DLD1 (cell line): ENCODE measurements around the gene FHIT.
"Not testable (repeated sequence)": the region's sequence is repeated elsewhere in the genome, so short reads cannot be mapped to it uniquely, and the experiment has no call there.

Experiments
- in situ Hi-C: cut with HindIII; loops from 2 replicates; pipeline ENCODE4 v1.10.0; 2017; ENCODE audit warnings: low sequenced_read_pairs

The FHIT gene

DNA sequence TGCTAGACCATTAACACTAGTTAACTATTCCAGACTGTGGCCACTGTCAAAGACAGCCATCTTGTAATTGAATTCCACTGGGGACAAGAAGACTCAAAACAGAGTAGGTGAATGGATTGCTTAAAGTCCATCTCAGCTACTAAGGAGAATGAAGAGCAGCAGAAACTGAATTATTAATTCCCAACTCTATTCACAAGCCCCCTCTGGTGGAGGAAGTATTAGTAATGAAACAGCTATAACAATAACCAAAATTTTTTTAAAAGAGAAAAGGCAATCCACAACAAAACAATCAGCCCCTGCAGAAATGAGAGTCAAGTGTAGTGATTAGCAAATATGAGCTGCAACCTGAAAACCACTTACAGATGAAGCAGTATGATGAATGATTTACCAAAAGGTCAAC, 302.8 kb downstream of the FHIT start:
- in situ Hi-C loops = no loop called here

DNA sequence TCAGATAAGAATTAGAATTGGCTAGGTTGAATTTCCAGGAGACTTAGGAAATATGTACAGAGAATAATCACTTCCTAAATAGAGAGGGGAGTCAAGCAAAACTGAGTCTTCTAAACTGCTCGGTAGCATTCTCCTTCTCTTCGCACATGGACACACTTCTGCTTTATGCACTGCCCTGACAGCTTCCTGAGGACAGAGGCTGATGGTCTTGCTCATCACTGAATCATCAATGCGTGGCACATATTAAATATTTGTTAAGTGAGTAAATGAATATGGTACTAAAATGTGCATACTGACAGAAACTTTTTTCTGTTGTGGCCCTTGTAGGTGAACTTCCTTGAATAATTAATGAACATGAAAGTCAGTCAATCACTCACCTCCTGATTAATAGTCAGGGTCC, 315.5 kb downstream of the FHIT start:
- in situ Hi-C loops = no loop called here

DNA sequence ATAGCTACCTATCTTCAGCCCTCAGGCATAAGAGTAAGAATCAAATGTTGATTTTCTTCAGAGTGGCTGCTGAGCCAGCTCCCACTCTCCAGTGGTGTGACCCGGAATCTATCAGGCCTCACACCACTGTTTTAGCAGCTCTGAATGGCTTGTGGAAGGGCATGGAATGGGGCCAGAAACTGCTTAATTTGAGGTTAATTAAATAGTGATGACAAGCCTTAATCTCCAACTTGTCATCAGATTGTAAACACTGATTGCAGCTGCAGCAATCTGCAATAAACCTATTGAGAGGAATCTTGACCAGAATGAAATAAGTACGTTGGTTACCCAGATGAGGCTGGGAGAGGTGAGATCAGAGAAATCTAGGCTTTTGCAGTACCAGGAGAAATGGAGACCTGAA, 317.4 kb downstream of the FHIT start:
- in situ Hi-C loops = no loop called here

DNA sequence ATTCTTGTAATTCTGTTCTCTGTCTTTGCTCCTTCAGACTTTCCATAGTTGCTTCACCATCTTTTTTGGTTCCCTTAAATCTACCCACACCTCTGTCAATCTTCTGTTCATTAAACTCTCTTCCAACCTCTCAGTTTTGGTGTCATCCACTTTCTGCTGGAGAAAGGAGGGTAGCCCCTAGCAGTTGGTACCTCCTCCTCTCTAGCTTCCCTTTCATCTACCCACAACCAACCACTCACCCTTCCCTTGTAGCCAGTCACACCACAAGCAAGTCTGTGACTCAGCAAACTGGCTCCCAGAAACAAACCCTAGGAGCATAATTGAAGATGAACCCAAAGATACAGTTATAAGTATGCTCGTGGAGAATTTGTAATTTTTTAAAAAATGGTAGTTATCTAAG, 318.6 kb downstream of the FHIT start:
- in situ Hi-C loops = no loop called here

DNA sequence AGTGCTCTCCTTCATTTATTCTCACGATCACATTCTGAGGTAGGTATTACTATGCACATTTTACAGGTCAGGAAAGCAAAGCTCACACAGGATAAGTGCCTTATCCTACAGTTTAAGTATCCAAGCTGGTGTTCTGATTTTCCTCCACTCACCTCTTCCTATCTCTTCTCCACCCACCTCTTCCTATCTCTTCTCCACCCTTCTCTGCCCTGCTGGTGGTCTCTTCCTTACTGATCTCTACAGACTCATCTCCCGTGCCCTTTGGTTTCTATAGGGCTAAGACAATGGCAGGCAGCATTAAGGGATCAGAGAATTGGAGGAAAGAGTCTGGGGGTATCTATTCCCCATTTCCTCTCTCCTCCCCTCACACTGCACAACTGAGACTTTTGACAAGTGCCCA, 319.1 kb downstream of the FHIT start:
- in situ Hi-C loops = no loop called here

DNA sequence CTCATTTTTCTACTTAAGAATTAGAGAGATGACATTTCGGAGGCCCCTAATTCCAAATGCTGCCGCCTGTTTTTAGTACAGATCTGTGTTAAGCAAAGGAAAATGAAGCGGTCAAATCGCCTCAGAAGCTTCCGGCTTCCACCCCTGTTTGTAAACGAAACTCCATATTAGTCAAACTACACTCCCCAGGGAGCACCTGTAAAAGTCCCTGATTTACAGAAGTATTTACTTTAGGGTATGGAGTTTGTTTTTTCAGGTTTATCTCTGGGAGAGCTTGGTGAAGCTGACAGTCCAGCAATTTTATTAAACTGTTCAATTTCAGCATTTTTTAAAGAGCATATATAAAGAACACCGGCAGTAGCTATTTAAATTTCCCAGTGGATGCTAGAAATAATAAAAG, 319.8 kb downstream of the FHIT start:
- in situ Hi-C loops = no loop called here

DNA sequence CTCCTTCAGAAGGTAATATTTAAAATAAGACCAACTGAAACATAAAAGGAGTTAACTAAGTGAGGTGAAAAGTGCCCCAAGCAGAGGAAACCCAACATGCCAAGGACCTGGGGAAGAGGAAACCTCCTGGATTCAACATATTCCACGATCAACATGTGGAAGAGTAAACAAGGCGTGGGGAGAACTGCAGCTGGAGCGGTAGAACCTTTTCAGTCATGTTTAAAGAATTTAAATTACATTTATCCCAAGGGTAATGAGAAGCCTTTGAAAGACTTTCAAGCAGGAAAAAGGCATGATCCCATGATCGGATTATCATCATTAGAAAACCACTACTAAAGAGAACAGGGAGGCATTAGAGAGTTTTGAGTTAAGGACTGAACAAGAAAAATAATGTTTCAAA, 330.7 kb downstream of the FHIT start:
- in situ Hi-C loops = no loop called here

DNA sequence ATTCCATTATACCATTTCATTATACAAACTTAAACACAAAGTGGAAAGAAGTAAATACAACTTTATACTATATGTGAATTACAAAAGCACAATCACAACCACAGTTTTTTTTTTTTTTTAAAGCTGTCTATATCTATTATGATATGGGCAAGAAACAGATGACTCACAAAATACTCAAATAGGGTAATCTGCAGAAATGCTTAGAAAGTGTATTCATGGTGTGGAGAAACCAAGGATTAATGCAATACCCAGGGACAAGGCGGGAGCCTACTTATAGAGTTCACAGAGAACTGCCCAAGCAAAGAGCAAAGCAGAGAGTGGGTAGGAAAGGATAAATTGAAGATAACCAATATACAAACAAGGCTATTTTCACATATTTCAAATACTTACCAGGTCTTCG, 332.0 kb downstream of the FHIT start:
- in situ Hi-C loops = no loop called here

DNA sequence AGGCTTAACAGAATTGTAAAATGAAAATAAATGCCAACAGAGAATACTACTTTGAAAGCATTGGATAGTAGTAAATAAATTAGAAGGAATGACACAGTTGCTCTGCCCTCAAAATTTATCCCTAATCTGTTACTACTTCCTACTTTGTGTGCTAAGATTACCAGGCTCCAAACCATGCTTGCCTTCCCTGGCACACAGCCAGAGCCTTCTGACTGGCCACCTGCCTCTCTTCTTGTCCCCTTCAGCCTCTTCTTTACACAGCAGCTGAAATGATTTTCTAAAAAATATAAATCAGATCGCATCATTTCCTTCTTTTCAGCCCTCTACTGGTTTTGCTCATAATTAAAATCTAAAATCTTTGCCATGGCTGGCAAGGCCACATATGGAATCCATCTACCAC, 334.1 kb downstream of the FHIT start:
- in situ Hi-C loops = no loop called here

DNA sequence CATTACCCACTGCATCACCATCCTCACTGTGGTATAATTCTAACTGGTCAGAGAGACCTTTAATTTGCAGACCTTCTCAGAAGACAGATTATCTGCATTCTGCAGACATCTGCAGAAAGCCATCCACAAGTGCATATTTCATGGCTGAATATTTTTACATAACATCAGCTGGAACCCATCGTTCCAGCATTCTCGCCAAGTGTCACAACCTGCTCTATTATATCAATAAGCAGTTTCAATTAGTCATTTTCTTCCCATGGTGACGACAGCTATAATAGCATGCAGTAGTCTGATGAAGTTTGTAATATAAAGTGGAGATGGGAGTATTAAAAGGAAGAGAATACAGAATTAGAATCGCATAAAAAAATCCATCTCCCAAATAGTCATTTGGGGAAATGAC, 334.7 kb downstream of the FHIT start:
- in situ Hi-C loops = no loop called here

DNA sequence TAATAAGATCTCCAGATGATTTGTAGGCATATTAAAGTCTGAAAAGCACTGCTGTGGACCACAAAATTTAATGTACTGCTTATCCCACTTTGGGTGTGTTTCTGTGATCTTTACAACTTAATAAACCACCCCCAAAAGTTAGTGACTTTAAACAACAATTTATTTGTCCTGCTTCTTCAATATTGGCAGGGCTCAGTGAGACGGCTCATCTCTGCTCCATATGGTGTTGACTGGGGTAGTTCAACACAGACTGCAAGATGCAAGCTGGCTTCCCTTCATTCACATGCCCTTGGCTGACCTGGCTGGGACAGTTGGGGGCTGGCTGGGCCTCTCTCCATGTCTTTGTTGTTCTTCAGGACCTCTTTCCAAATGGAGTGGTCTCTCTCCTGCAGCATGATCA, 337.8 kb downstream of the FHIT start:
- in situ Hi-C loops = no loop called here

DNA sequence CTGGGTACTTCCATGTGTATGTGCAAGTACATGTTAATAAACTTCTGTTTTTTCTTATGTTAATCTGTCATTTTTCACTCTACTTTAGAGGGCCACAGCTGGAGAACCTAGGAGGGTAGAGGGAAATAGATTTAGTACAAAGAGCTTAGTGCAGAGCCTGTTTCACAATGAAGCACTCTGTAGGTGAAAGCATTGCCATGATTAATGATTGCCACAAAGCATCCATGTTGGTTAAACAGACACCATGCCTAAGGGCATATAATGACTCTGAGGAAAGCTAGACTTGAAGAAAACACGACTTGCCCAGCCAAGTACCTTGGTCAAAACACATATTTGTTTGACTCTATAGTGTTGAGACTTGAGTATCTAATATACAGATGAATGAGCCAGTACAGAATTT, 338.4 kb downstream of the FHIT start:
- in situ Hi-C loops = no loop called here

DNA sequence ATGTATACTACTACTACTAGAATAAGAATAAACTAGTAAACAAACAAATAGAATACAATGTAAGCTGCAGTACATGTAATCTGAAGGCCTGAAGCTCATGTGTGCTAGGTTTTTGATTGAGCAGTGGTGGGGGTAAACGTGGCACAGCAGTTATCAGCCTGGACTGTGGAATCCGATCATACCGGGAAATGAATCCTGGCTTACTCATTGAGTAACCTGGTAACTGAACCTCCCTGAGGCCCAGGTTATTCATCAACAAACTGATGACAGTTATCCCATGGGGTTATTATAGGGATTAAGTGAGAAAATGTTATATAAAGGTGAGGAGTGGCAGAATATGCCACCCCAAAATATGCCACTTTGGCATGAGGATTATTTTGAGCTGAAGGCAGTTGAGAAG, 339.1 kb downstream of the FHIT start:
- in situ Hi-C loops = no loop called here

DNA sequence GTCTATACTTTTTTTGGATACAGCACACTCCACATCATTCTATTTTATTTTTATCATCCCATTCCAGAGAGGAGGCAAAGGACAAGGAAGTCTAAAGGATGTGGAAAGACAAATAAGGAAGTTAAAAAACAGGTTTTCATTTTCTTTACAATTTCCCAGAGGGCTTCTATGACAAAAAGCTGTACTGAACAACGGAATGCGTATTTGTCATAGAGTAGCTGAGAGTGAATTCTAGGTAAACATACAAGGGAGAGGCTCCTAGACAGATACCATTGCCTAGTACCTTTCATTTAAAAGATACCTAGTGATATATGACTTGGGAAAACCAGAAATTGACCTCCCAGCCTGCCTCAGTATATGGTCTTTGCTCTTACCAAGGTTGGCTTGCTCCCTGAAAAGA, 341.7 kb downstream of the FHIT start:
- in situ Hi-C loops = no loop called here

DNA sequence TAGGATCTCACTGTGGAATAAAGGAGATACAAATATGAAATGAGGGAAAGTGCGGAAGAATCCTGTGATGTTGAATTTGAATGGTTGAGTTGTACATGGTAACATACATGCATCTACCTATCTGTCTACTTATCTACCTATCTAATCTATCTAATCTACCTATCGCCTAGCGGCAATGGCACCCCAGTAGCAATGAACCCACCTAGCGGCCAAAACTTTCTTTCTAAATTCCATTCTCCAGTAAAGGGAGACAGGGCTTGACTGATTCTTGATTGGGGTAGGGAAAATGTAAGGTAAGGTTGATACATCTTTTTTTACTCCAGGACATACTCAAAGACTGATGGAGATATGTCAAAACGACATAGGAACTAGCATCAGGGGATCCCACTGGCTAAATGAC, 345.0 kb downstream of the FHIT start:
- in situ Hi-C loops = no loop called here

DNA sequence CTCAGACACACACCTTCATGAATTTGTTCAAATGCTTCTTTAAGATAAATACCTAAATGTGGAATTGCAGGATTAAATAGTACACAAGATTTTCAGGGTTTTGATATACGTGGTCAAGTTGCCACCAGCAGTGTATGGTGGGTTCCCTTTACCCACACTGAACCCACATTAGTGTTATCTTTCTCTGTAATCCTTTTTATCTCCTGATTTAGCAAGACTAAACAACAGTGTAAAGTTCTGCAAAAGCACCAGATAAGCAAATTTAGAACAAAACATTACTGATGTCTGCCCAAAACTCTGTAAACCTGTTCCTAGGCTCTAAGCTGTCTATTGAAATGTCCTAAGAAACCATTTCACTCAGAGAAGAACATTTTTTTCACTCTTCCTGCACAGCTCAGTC, 352.9 kb downstream of the FHIT start:
- in situ Hi-C loops = no loop called here

DNA sequence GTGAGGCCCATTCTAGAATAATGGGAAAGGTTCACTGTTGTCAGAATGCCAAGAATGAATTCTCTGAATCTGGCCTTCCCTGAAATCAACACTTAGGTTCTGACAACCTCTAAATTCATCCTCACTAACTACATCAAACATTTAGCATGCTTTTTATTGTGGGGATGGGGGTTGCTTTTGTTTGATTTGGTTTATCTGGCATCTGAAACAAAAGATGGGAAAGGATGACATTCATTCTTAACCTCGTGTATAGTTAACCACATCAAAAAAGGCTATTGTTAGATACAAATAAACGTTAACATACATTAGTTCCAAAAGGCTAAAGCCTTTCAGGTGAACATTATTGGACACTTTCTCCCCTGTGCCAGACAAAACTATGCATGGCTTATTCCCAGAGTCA, 357.3 kb downstream of the FHIT start:
- in situ Hi-C loops = no loop called here

DNA sequence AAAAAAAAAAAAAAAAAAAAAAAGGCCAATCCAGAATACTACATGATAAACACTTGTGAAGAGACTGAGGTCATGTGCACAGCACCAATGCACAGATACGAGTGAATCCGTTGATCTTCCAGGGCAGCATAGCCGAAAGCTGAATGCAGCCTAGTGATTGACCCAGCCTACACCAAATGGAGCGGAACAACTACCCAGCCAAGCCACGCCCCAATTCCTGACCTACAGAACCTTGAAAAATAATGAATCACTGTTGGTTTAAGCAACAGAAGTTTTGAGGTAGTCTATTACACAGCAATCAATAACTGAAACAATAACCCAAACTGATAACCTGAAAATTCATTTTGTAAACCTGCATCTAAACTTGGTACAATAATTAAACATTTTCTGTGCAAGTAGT, 361.0 kb downstream of the FHIT start:
- in situ Hi-C loops = no loop called here

DNA sequence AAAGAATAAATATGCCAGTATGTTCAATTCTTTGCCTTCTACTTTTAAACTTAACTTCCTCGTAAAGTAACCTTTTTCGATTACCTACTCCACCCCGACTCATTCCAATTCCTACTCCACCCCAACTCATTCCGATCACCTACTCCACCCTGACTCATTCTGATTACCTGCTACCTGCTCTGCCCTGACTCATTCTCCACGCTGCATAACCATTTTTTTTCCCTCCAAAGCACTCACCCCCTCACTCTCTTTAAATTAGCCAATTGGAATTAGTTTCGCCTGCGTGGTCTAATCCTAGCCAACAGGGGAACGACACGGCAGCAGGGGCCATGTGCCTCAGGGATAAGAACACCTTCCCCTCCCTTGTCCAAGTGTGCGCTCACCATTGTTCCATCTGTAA, 362.3 kb downstream of the FHIT start:
- in situ Hi-C loops = not testable (repeated sequence)

DNA sequence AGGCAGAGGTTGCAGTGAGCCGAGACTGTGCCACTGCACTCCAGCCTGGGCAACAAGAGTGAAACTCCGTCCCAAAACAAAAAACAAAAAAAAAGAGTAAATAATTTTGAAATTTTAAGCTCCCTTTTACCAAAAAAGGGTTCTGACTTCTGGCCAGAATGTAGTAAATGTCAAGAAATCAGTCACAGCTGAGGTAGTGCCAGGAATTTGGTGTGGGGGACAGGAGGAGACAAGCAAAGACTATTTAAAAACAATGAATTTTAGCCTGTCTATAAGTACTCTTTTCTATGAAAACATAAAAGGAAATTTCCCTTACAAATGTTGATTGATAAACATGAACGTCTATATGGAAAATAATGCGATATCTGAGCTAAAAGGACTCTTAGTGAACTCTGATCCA, 363.7 kb downstream of the FHIT start:
- in situ Hi-C loops = no loop called here

DNA sequence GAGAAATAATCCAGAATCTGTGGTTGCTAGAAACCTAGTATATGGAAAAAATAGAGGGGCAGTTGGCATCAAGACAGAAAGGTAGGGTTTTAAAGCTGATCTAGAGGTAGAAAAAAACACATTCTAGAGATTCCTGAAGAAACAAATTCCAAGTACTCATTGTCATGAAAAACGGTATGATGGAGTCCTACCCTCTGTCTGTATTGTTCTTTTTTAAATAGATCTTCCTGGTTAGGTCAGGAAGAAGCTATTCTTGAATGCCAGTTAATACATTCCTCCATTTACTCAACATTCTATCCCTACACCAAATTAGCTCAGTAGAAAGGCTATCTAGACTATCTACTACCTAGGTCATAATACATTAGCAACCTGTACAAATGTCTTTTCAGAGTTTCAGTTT, 364.7 kb downstream of the FHIT start:
- in situ Hi-C loops = no loop called here

DNA sequence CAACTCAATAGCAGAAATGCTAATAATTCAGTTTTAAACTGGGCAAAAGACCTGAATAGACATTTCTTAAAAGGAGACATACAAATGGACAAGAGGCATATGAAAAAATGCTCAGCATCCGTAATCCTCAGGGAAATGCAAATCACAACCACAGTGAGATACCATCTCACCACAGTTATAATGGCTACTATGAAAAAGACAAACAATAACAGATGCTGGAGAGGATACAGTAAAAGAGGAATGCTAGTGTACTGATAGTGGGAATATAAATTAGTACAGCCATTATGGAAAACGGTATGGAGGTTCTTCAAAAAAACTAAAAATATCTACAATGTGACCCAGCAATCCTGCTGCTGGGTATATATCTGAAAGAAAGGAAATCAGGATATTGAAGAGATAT, 367.2 kb downstream of the FHIT start:
- in situ Hi-C loops = no loop called here

DNA sequence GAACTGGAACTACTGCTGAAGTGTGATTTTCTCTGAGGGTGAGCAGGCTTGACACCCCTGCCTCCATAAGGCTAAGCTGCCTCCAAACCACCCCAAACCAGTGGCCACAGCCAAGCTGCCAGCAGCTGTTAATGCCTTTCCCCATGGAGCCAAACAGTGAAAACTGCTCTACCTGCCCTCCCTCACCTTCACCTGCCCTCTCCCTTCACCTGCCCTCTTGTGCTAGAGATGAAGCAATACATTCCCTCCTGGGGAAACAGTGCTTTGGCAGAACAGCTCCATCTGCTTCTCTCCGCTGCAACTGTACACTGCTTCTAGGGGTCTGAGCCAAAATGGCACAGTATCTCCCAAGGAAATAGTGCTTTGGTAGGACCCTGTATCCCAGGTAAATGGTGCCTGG, 374.1 kb downstream of the FHIT start:
- in situ Hi-C loops = no loop called here

DNA sequence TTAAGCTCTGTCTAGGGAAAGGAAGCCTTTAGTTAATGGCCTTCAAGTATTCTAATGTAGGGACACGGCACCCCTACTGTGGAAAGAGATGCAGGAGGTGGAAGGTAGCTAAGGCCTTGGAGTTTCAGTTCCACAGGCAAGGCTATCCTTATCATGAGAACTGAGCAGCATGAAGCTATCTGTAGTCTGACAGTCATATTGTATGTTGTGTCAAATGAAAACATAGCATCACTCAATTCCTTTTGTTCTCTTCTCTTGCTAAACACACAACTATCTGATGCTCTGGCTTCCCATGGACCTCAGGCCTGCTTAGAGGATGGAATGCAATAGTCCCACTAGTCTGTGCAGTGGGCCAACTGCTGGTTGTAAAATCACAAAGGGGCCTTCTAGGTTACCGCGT, 380.9 kb downstream of the FHIT start:
- in situ Hi-C loops = no loop called here
